ENCODE data around the gene AARSD1. TPM values are rescaled to one million over a fixed set of nuclear protein-coding genes. Genes with fewer than 3 reads are reported as not detected.
"Not testable (repeated sequence)": the region's sequence is repeated elsewhere in the genome, so short reads cannot be mapped to it uniquely, and the experiment has no call there.

Gene AARSD1
- total and polyA plus RNA-seq, 5 experiments from 2014 or later: 40.5 to 70.4 (median 56.2) TPM

DNA sequence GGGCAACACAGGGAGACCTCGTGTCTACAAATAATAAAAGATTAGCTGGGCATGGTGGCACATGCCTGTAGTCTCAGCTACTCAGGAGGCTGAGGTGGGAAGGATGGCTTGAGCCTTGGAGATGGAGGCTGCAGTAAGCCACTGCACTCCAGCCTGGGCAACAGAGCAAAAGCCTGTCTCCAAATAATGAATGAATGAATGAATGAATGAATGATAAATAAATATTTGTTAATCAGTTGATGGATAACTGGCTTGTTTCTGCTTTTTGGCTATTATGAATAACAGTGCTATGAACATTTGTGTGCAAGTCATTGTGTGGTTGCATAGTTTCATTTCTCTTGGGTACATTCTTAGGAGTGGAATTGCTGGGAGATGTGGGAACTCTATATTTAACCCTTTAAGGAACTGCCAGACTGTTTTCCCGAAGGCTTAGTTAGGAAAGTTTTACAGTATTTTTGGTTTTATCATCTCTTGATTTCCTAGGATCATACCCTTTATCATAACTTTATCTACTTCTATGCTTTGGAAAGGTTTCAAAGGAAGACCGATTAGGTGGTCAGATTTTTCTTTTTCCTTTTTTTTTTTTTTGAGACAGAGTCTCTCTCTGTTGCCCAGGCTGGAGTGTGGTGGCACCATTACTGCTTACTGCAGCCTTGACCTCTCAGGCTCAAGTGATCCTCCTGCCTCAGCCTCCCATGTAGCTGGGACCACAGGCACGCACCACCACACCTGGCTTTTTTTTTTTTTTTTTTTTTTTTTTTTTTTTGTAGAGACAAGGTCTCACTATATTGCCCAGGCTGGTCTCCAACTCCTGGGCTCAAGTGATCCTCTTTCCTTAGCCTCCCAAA is 47.6 kb downstream of the AARSD1 start:
- H3K4me3 Mint-ChIP-seq, H3K4me1 Mint-ChIP-seq, H3K36me3 Mint-ChIP-seq, H3K27me3 Mint-ChIP-seq, DNase-seq, H3K9me3 Mint-ChIP-seq, ATAC-seq: not testable (repeated sequence)
- H3K27ac Mint-ChIP-seq: peak overlapping the region in 1 of 10 donors; percentile 31
- POLR2A ChIA-PET: interaction anchor here (0.6 kb wide), 1 partner anchor 37 kb away, joined by 5 read pairs; no protein-coding TSS in a partner anchor

DNA sequence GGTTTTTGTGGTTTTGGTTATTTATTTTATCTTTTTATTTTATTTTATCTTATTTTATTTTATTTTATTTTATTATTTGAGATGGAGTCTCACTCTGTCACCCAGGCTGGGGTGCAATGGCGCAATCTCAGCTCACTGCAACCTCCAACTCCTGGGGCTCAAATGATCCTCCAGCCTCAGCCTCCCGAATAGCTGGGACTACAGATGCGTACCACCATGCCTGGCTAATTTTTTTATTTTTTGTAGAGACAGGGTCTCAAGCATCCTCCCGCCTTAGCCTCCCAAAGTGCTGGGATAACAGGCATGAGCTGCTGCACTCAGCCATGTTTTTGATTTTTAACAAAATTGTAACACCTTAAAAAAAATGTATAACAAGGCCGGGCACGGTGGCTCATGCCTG is 49.0 kb downstream of the AARSD1 start:
- H3K4me1 Mint-ChIP-seq, H3K27ac Mint-ChIP-seq, ATAC-seq, H3K4me3 Mint-ChIP-seq, H3K36me3 Mint-ChIP-seq, H3K9me3 Mint-ChIP-seq, POLR2A ChIA-PET, DNase-seq: not testable (repeated sequence)
- peaks cover under 1 to 11% (median 9%) of the 10 kb centered on the region in 5 donors for H3K27me3 Mint-ChIP-seq

DNA sequence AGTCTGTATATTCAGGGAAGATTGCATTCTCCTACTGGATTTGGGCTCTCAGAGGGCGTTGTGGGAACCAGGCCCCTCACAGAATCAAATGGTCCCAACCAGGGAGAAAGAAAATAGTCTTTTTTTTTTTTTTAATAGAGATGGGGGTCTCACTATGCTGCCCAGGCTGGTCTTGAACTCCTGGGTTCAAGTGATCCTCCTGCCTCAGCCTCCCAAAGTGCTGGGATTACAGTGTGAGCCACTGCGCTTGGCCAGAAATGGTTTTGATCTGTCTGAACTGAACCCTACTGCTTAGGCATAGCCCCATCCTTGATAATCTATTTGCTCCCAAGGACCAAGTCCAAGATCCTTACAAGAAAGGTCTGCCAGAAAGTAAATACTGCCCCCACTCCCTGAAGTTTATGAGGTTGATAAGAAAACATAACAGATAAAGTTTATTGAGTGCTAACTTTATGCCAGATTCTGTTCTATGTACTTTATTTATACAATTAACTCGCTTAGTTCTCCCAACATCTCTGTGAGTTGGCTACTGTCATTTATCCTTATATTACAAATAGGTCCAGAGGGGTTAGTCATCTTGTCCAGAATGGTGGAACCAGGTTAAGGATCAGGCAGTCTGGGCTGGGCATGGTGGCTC is 50.2 kb downstream of the AARSD1 start:
- no peak for DNase-seq

DNA sequence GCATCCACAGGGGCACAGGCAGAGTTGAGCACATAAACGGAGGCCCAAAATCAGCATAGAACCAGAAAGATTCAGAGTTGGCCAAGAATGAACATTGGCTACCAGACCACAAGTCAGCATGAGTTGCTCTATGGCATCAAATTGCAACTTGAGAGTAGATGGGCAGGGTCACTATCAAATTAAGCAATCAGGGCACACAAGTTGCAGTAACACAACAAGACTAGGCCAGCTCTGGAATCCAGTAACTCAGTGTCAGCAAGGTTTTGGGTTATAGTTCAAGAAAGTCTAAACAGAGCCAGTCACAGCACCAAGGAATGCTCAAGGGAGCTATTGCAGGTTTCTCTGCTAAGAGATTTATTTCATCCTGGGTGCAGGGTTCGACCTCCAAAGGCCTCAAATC is 50.7 kb downstream of the AARSD1 start:
- no peak for DNase-seq
- Mint-ChIP-seq H3K27ac (no peak overlapping the region), H3K27me3 (peaks cover 0 to 15% (median 9%) of the 10 kb centered on the region in 5 donors), H3K36me3 (no peaks in the 10 kb centered on the region), H3K9me3 (no peaks in the 10 kb centered on the region), H3K4me3 (no peak overlapping the region), H3K4me1 (no peaks in the 10 kb centered on the region)
- POLR2A ChIA-PET: no interaction called here
- no peak for ATAC-seq

More for the DNA sequence above, 50.2 kb downstream of the AARSD1 start:
- no peak overlapping the region for H3K27ac Mint-ChIP-seq
- ATAC-seq: no peak
- H3K4me3 Mint-ChIP-seq: peak overlapping the region in 1 of 10 donors; percentile 38
- POLR2A ChIA-PET: no interaction called here
- no peaks in the 10 kb centered on the region for H3K9me3 Mint-ChIP-seq
- no peaks in the 10 kb centered on the region for H3K36me3 Mint-ChIP-seq
- H3K27me3 Mint-ChIP-seq: peaks cover 0 to 15% (median 9%) of the 10 kb centered on the region in 5 donors
- no peaks in the 10 kb centered on the region for H3K4me1 Mint-ChIP-seq

- no peak for DNase-seq
- H3K36me3 Mint-ChIP-seq: no peaks in the 10 kb centered on the region
- POLR2A ChIA-PET: interaction anchor here (0.7 kb wide), 1 partner anchor 788 kb away, joined by 3 read pairs; no protein-coding TSS in a partner anchor
- ATAC-seq: no peak
- no peak overlapping the region for H3K4me3 Mint-ChIP-seq
- no peak overlapping the region for H3K27ac Mint-ChIP-seq
- H3K9me3 Mint-ChIP-seq: no peaks in the 10 kb centered on the region
- H3K27me3 Mint-ChIP-seq: peaks cover 0 to 19% (median 9%) of the 10 kb centered on the region in 5 donors
- H3K4me1 Mint-ChIP-seq: no peaks in the 10 kb centered on the region
Observed at GRCh38 chr17:42908872-42909700, 55.2 kb downstream of the AARSD1 start.

- POLR2A ChIA-PET: no interaction called here
Observed at GRCh38 chr17:42906772-42907446, 57.3 kb downstream of the AARSD1 start.

DNA sequence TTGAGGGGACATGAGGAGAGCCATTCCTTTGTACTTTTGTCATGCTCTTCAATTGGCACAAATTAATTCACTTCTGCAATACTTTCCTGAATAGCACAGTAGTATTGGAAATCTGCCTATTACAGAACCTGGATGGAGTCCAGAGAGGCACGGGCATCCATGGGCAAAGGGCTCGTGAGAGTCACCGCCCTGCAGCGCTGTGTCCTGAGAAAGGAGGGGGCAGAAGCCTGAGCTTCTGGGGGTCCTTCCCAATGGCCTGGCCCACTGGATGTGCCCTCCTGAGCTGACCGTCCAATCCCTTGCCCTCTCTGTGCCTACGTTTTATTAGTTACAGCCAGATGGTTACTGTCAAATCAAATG is 60.2 kb downstream of the AARSD1 start:
- ATAC-seq: no peak
- Mint-ChIP-seq H3K4me1 (no peaks in the 10 kb centered on the region), H3K4me3 (no peak overlapping the region), H3K9me3 (no peaks in the 10 kb centered on the region), H3K36me3 (no peaks in the 10 kb centered on the region), H3K27ac (no peak overlapping the region), H3K27me3 (peaks cover 0 to 8% (median 1%) of the 10 kb centered on the region in 5 donors)
- no peak for DNase-seq
- POLR2A ChIA-PET: no interaction called here

More at GRCh38 chr17:42906772-42907446, 57.3 kb downstream of the AARSD1 start:
- H3K27ac Mint-ChIP-seq: no peak overlapping the region
- DNase-seq (no peak), ATAC-seq (no peak)
- H3K27me3 Mint-ChIP-seq: peaks cover 0 to 19% (median 5%) of the 10 kb centered on the region in 5 donors
- H3K36me3 Mint-ChIP-seq: no peaks in the 10 kb centered on the region
- no peak overlapping the region for H3K4me3 Mint-ChIP-seq
- H3K9me3 Mint-ChIP-seq: no peaks in the 10 kb centered on the region
- no peaks in the 10 kb centered on the region for H3K4me1 Mint-ChIP-seq

DNA sequence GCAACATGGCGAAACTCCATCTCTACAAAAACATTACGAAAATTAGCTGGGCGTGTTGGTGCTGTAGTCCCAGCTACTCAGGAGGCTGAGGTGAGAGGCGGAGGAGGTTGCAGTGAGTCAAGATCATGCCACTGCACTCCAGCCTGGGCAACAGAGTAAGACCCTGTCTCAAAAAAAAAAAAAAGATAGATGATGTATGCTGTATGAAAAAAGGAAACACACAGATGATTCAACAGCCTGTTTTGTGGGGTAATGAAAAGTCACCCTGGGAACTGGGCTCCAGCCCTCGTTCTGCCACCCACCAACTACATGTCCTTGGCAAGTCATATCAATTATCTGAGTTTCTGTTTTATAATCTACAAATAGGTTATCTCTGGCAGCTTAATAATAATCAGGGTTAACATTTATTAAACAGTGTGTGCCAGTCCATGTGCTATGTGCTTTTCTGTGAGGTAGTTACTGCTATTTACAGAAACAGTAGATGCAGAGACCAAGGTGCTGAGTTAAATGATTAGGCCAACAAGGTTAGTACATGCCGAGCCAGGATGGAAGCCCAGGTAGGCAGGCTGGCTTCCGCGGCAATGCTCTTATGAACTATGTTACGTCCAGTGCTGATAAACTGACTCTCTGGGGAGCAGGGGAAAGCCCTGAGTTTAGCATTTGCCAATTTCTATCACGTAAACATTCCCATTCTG is 62.6 kb downstream of the AARSD1 start:
- Mint-ChIP-seq H3K27me3 (peaks cover 0 to 11% (median 1%) of the 10 kb centered on the region in 5 donors), H3K9me3 (no peaks in the 10 kb centered on the region), H3K4me3 (no peak overlapping the region), H3K27ac (no peak overlapping the region), H3K4me1 (no peaks in the 10 kb centered on the region), H3K36me3 (no peaks in the 10 kb centered on the region)
- DNase-seq (no peak), ATAC-seq (no peak)
- POLR2A ChIA-PET: no interaction called here

Other genes starting within 250 kb of the AARSD1 start
- gene EZH1, start 219.4 kb downstream of the AARSD1 start, total RNA-seq: 100 to 1,000 TPM; 186 to 197 TPM
- 10 to 100 TPM; 30.6 to 44.6 (median 32.0) TPM for gene EZH1, start 219.4 kb downstream of the AARSD1 start, polyA plus RNA-seq
- gene RAMP2, start 203.2 kb downstream of the AARSD1 start, total RNA-seq: not detected
- gene RAMP2, start 203.2 kb downstream of the AARSD1 start, polyA plus RNA-seq: not detected
- 10 to 100 TPM; 51.0 to 55.2 TPM for gene VPS25, start 191.0 kb downstream of the AARSD1 start, total RNA-seq
- gene VPS25, start 191.0 kb downstream of the AARSD1 start, polyA plus RNA-seq: 10 to 100 TPM; 43.9 to 64.5 (median 56.3) TPM
- under 1 TPM; 0.27 to 0.62 TPM for gene WNK4, start 183.8 kb downstream of the AARSD1 start, total RNA-seq
- under 1 TPM in 1 of 3 donors, not detected in 2; 0.09 TPM for gene WNK4, start 183.8 kb downstream of the AARSD1 start, polyA plus RNA-seq
- 10 to 100 TPM; 26.7 to 27.0 TPM for gene COA3, start 165.8 kb downstream of the AARSD1 start, total RNA-seq
- gene COA3, start 165.8 kb downstream of the AARSD1 start, polyA plus RNA-seq: 100 to 1,000 TPM; 106 to 119 (median 118) TPM
- not detected for gene CNTD1, start 165.6 kb downstream of the AARSD1 start, total RNA-seq
- gene CNTD1, start 165.6 kb downstream of the AARSD1 start, polyA plus RNA-seq: under 1 TPM; 0.12 to 0.52 (median 0.24) TPM
- gene BECN1, start 140.2 kb downstream of the AARSD1 start, total RNA-seq: 100 to 1,000 TPM; 103 to 109 TPM
- 100 to 1,000 TPM; 106 to 124 (median 123) TPM for gene BECN1, start 140.2 kb downstream of the AARSD1 start, polyA plus RNA-seq
- 10 to 100 TPM; 65.3 to 67.3 TPM for gene PSME3, start 131.1 kb downstream of the AARSD1 start, total RNA-seq
- 100 to 1,000 TPM; 117 to 123 (median 120) TPM for gene PSME3, start 131.1 kb downstream of the AARSD1 start, polyA plus RNA-seq
- gene AOC2, start 119.9 kb downstream of the AARSD1 start, total RNA-seq: 1 to 10 TPM; 4.0 to 4.2 TPM
- gene AOC2, start 119.9 kb downstream of the AARSD1 start, polyA plus RNA-seq: under 1 TPM; 0.06 to 0.63 (median 0.12) TPM
- gene AOC3, start 113.3 kb downstream of the AARSD1 start, total RNA-seq: 1 to 10 TPM; 1.6 TPM
- gene AOC3, start 113.3 kb downstream of the AARSD1 start, polyA plus RNA-seq: under 1 TPM in 1 of 3 donors, not detected in 2; 0.13 TPM
- gene G6PC1, start 63.7 kb downstream of the AARSD1 start, total RNA-seq: not detected
- not detected for gene G6PC1, start 63.7 kb downstream of the AARSD1 start, polyA plus RNA-seq
- under 1 TPM; 0.38 to 0.49 TPM for gene PTGES3L, start 15.6 kb upstream of the AARSD1 start, total RNA-seq
- under 1 TPM in 2 of 3 donors, not detected in 1; 0.30 to 0.51 TPM for gene PTGES3L, start 15.6 kb upstream of the AARSD1 start, polyA plus RNA-seq
- gene RUNDC1, start 16.1 kb upstream of the AARSD1 start, total RNA-seq: 10 to 100 TPM; 18.6 to 18.8 TPM
- 10 to 100 TPM; 11.8 to 15.9 (median 14.6) TPM for gene RUNDC1, start 16.1 kb upstream of the AARSD1 start, polyA plus RNA-seq
- 1,000 to 10,000 TPM; 1,609 to 1,640 TPM for gene RPL27, start 34.0 kb upstream of the AARSD1 start, total RNA-seq
- 1,000 to 10,000 TPM; 2,416 to 2,846 (median 2,434) TPM for gene RPL27, start 34.0 kb upstream of the AARSD1 start, polyA plus RNA-seq
- gene IFI35, start 42.3 kb upstream of the AARSD1 start, total RNA-seq: 10 to 100 TPM; 35.7 to 39.1 TPM
- gene IFI35, start 42.3 kb upstream of the AARSD1 start, polyA plus RNA-seq: 10 to 100 TPM; 44.8 to 49.8 (median 47.2) TPM
- 10 to 100 TPM; 36.7 to 42.2 TPM for gene VAT1, start 57.9 kb upstream of the AARSD1 start, total RNA-seq
- 10 to 100 TPM; 24.7 to 33.9 (median 28.2) TPM for gene VAT1, start 57.9 kb upstream of the AARSD1 start, polyA plus RNA-seq
- gene RND2, start 60.8 kb upstream of the AARSD1 start, total RNA-seq: under 1 TPM in 1 of 2 experiments, not detected in 1; 0.16 TPM
- under 1 TPM in 2 of 3 donors, not detected in 1; 0.08 to 0.09 TPM for gene RND2, start 60.8 kb upstream of the AARSD1 start, polyA plus RNA-seq
- 1 to 10 TPM; 5.8 to 6.2 TPM for gene BRCA1, start 160.9 kb upstream of the AARSD1 start, total RNA-seq
- gene BRCA1, start 160.9 kb upstream of the AARSD1 start, polyA plus RNA-seq: 1 to 10 TPM in 2 of 3 donors, under 1 TPM in 1; 0.35 to 1.8 (median 1.2) TPM
- 10 to 100 TPM; 81.3 to 88.0 TPM for gene NBR1, start 206.8 kb upstream of the AARSD1 start, total RNA-seq
- gene NBR1, start 206.8 kb upstream of the AARSD1 start, polyA plus RNA-seq: 10 to 100 TPM; 63.3 to 73.2 (median 68.1) TPM
- 10 to 100 TPM; 17.3 to 18.0 TPM for gene TMEM106A, start 247.4 kb upstream of the AARSD1 start, total RNA-seq
- 1 to 10 TPM; 4.1 to 5.5 (median 4.2) TPM for gene TMEM106A, start 247.4 kb upstream of the AARSD1 start, polyA plus RNA-seq